IMR-90 (cell line): ENCODE measurements around the gene ZNF467. TPM values are rescaled to one million over a fixed set of nuclear protein-coding genes. Genes with fewer than 3 reads are reported as not detected.

Experiments
- ATAC-seq: fragments of 200-7000 bp; cut with Tn5 transposase; 2 replicates; pipeline ENCODE4 v1.9.1; 2020; ENCODE audit warnings: low read depth, mild to moderate bottlenecking, moderate library complexity
- BruUV-seq: library from RNA; stranded (reverse); fragments of 400-500 nt; replicated peaks from 2 replicates; lab custom pipeline; 2021; lab: Mats Ljungman, UMichigan
- CTCF ChIA-PET: fragments of 300-600 bp; formaldehyde crosslinking; extraction: SDS; loops from one replicate; lab custom pipeline; 2021; ENCODE audit warnings: antibody characterized with exemption; lab: Yijun Ruan, JAX
- POLR2A ChIA-PET: fragments of 300-600 bp; sonication (Branson Sonifier 250); formaldehyde crosslinking; loops from one replicate; lab custom pipeline; 2022; ENCODE audit warnings: antibody characterized with exemption; ENCODE audit not compliant: unreplicated experiment; lab: Charles Lee
- DNase-seq: peaks from one replicate; pipeline ENCODE4 v3.0.0; 2013
- H2AFZ ChIP-seq: replicated peaks from 2 replicates; pipeline ENCODE3; 2013; ENCODE audit warnings: low read length, mild to moderate bottlenecking; ENCODE audit not compliant: poor library complexity
- H2AK5ac ChIP-seq: 2 replicates; pipeline ENCODE4 v1.6.1; 2013; ENCODE audit warnings: low read depth, low read length, inconsistent platforms
- H2AK9ac ChIP-seq: replicated peaks from 2 replicates; pipeline ENCODE3; 2013; ENCODE audit warnings: mild to moderate bottlenecking, low read depth, low read length, moderate library complexity; ENCODE audit not compliant: poor library complexity
- H2BK120ac ChIP-seq: 2 replicates; pipeline ENCODE4 v1.6.1; 2013; ENCODE audit warnings: low read depth, low read length, inconsistent platforms
- H2BK15ac ChIP-seq: 3 replicates; pipeline ENCODE4 v1.6.1; 2013; ENCODE audit warnings: low read depth, low read length, inconsistent platforms
- H2BK20ac ChIP-seq: 2 replicates; pipeline ENCODE4 v1.6.1; 2013; ENCODE audit warnings: low read depth, mild to moderate bottlenecking, inconsistent platforms, low read length, moderate library complexity
- H2BK5ac ChIP-seq: 2 replicates; pipeline ENCODE4 v1.6.1; 2013; ENCODE audit warnings: mild to moderate bottlenecking, low read depth, low read length, inconsistent platforms; ENCODE audit not compliant: poor library complexity, severe bottlenecking
- H3K14ac ChIP-seq: replicated peaks from 2 replicates; pipeline ENCODE4 v1.6.1; 2013; ENCODE audit warnings: low read depth, low read length, inconsistent platforms
- H3K18ac ChIP-seq: 2 replicates; pipeline ENCODE4 v1.6.1; 2013; ENCODE audit warnings: low read depth, low read length, control low read depth
- H3K23ac ChIP-seq: 2 replicates; pipeline ENCODE4 v1.6.1; 2013; ENCODE audit warnings: low read depth, low read length, inconsistent platforms
- H3K27ac ChIP-seq: 2 replicates; pipeline ENCODE4 v1.5.1; 2013; ENCODE audit warnings: mild to moderate bottlenecking, control low read depth, low read length; ENCODE audit not compliant: insufficient read depth
- H3K27me3 ChIP-seq: 2 replicates; pipeline ENCODE4 v1.6.1; 2013; ENCODE audit warnings: low read length; ENCODE audit not compliant: control insufficient read depth, insufficient read depth
- H3K36me3 ChIP-seq: 2 replicates; pipeline ENCODE4 v1.6.1; 2013; ENCODE audit warnings: low read length, mixed read lengths; ENCODE audit not compliant: control insufficient read depth, insufficient read depth
- H3K4ac ChIP-seq: 2 replicates; pipeline ENCODE4 v1.6.1; 2013; ENCODE audit warnings: low read depth, low read length, inconsistent platforms
- H3K4me1 ChIP-seq: 2 replicates; pipeline ENCODE4 v1.6.1; 2013; ENCODE audit warnings: low read length, mixed read lengths; ENCODE audit not compliant: control insufficient read depth, insufficient read depth
- H3K4me2 ChIP-seq: 2 replicates; pipeline ENCODE4 v1.6.1; 2013; ENCODE audit warnings: low read depth, mild to moderate bottlenecking, control low read depth, low read length, moderate library complexity
- H3K4me3 ChIP-seq: 2 replicates; pipeline ENCODE4 v1.5.1; 2013; ENCODE audit warnings: low read depth, mild to moderate bottlenecking, control low read depth, low read length, moderate library complexity; ENCODE audit not compliant: insufficient read depth
- H3K56ac ChIP-seq: 2 replicates; pipeline ENCODE4 v1.6.1; 2013; ENCODE audit warnings: low read length, inconsistent platforms; ENCODE audit not compliant: insufficient read depth; ENCODE audit errors: extremely low read depth
- H3K79me1 ChIP-seq, 2 experiments: 2 replicates each; pipeline ENCODE4 v1.6.1; 2013; ENCODE audit warnings: low read length in 2 of 2, inconsistent platforms in 1 of 2, low read depth in 1 of 2
- H3K9ac ChIP-seq: 2 replicates; pipeline ENCODE4 v1.6.1; 2013; ENCODE audit warnings: low read depth, low read length, control low read depth
- H3K9me1 ChIP-seq: 2 replicates; pipeline ENCODE4 v1.6.1; 2013; ENCODE audit warnings: low read length, inconsistent platforms; ENCODE audit not compliant: insufficient read depth
- H3K9me3 ChIP-seq: 2 replicates; pipeline ENCODE4 v1.6.1; 2013; ENCODE audit warnings: low read length; ENCODE audit not compliant: control insufficient read depth, insufficient read depth
- H4K20me1 ChIP-seq: 2 replicates; pipeline ENCODE4 v1.6.1; 2013; ENCODE audit warnings: low read length, inconsistent platforms; ENCODE audit not compliant: insufficient read depth
- H4K5ac ChIP-seq: 2 replicates; pipeline ENCODE4 v1.6.1; 2013; ENCODE audit warnings: mild to moderate bottlenecking, low read depth, low read length, control low read depth
- H4K8ac ChIP-seq, 2 experiments: 2 replicates each; pipeline ENCODE4 v1.6.1; 2013; ENCODE audit warnings: low read depth in 2 of 2, low read length in 2 of 2, control low read depth in 1 of 2, inconsistent platforms in 1 of 2
- H4K91ac ChIP-seq: 2 replicates; pipeline ENCODE4 v1.6.1; 2013; ENCODE audit warnings: low read depth, low read length, inconsistent platforms; ENCODE audit not compliant: insufficient read depth
- BHLHE40 ChIP-seq: fragments of 150-350 bp; IDR thresholded peaks from 2 replicates; pipeline ENCODE4 v1.6.1; 2016; ENCODE audit warnings: mild to moderate bottlenecking, low read depth, low read length
- CEBPB ChIP-seq: IDR thresholded peaks from 2 replicates; pipeline ENCODE4 v1.6.1; 2012; ENCODE audit warnings: low read depth, low read length, improper control_type of control experiment
- CHD1 ChIP-seq: IDR thresholded peaks from 2 replicates; pipeline ENCODE4 v1.6.1; 2012; ENCODE audit warnings: low read depth, low read length, improper control_type of control experiment
- FOS ChIP-seq: fragments of 150-350 bp; IDR thresholded peaks from 2 replicates; pipeline ENCODE4 v1.6.1; 2016; ENCODE audit warnings: low read depth, low read length
- MAFK ChIP-seq: IDR thresholded peaks from 2 replicates; pipeline ENCODE4 v1.6.1; 2012; ENCODE audit warnings: low read depth, low read length, improper control_type of control experiment
- MAZ ChIP-seq: IDR thresholded peaks from 2 replicates; pipeline ENCODE4 v1.6.1; 2012; ENCODE audit warnings: low read depth, mild to moderate bottlenecking, low read length, improper control_type of control experiment, moderate library complexity, borderline replicate concordance
- MXI1 ChIP-seq: IDR thresholded peaks from 2 replicates; pipeline ENCODE4 v1.6.1; 2012; ENCODE audit warnings: low read depth, mild to moderate bottlenecking, low read length, moderate library complexity, borderline replicate concordance
- NFE2L2 ChIP-seq: fragments of 150-350 bp; IDR thresholded peaks from 2 replicates; pipeline ENCODE4 v1.6.1; 2016; ENCODE audit warnings: low read depth, mild to moderate bottlenecking, low read length
- POLR2A ChIP-seq: IDR thresholded peaks from 2 replicates; pipeline ENCODE4 v1.6.1; 2012; ENCODE audit warnings: mild to moderate bottlenecking, low read depth, low read length
- RAD21 ChIP-seq: IDR thresholded peaks from 2 replicates; pipeline ENCODE4 v1.6.1; 2012; ENCODE audit warnings: low read length, improper control_type of control experiment
- RCOR1 ChIP-seq: IDR thresholded peaks from 2 replicates; pipeline ENCODE4 v1.6.1; 2012; ENCODE audit warnings: mild to moderate bottlenecking, low read length, improper control_type of control experiment; ENCODE audit not compliant: insufficient replicate concordance
- RFX5 ChIP-seq: IDR thresholded peaks from 2 replicates; pipeline ENCODE4 v1.8.0; 2012; ENCODE audit warnings: low read depth, mild to moderate bottlenecking, low read length, moderate library complexity
- SMC3 ChIP-seq: fragments of 150-350 bp; IDR thresholded peaks from 2 replicates; pipeline ENCODE4 v1.6.1; 2016; ENCODE audit warnings: low read depth, mild to moderate bottlenecking, antibody characterized with exemption, low read length, moderate library complexity
- WGBS, 2 experiments: methylation state at CpG; one replicate each; pipeline versions ENCODE4 v1.1.5 to v1.1.7; 2013; ENCODE audit warnings: missing lambda C conversion rate in 2 of 2; ENCODE audit not compliant: insufficient read length in 1 of 2; ENCODE audit errors: extremely low coverage in 2 of 2; 5-methylcytosine and 5-hydroxymethylcytosine counted together
- dilution Hi-C: fragments of 300-500 bp; cut with HindIII; formaldehyde crosslinking; loops from one replicate; pipeline ENCODE4 v1.14.3; 2018; ENCODE audit warnings: low sequenced_read_pairs; ENCODE audit not compliant: unreplicated experiment
- in situ Hi-C: fragments of 300-500 bp; cut with MboI; formaldehyde crosslinking; loops from 3 replicates; pipeline ENCODE4 v1.14.3; 2019; ENCODE audit warnings: low sequenced_read_pairs, inconsistent platforms, mixed read lengths
- intact Hi-C: fragments of 100-400 bp; cut with micrococcal nuclease; formaldehyde crosslinking; loops from 2 replicates; pipeline ENCODE4 v1.10.0; 2022
- polyA plus RNA-seq, 3 experiments: library from polyadenylated mRNA; depleted of rRNA; stranded (reverse); fragments of >200 nt; gene quantifications; 2 replicates each; pipeline ENCODE4 v1.2.3, GENCODE V29; 2012; ENCODE audit warnings: low replicate concordance in 1 of 3
- total RNA-seq: library from RNA; depleted of rRNA; stranded (reverse); fragments of >200 nt; gene quantifications from 2 replicates; pipeline ENCODE4 v1.2.3, GENCODE V29; 2012
- TF ChIP-seq, protein P1 (sequence below): fragments of 150-350 bp; IDR thresholded peaks from 2 replicates; pipeline ENCODE4 v1.6.1; 2017; ENCODE audit warnings: mild to moderate bottlenecking, antibody characterized with exemption, low read length, low read depth
- TF ChIP-seq, protein P2 (sequence below): fragments of 150-350 bp; IDR thresholded peaks from 2 replicates; pipeline ENCODE4 v1.6.1; 2016; ENCODE audit warnings: low read depth, mild to moderate bottlenecking, low read length, moderate library complexity, borderline replicate concordance
- TF ChIP-seq, protein P3 (sequence below): conservative IDR thresholded peaks from 2 replicates; pipeline ENCODE4 v1.5.1; 2012; ENCODE audit warnings: mild to moderate bottlenecking, low read depth, low read length, improper control_type of control experiment

Gene ZNF467
- total and polyA plus RNA-seq, 2 of the 4 experiments (the other 2 are of a cell fraction) = 0.67 TPM; not detected in 1

DNA sequence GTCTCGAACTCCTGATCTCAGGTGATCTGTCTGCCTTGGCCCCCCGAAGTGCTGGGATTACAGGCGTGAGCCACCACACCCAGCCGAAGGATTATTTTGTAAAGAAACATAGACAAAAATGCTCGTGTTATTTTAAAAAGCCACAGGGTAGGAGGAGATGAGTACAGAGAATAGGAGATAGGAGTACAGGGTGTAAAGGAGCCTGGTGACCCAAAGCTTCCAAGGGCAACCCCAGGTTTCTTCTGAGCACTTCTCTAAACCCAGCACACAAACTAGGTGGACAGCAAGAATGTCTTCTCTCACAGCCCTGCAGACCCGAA lies 54.7 kb downstream of the ZNF467 start:
- in situ Hi-C loops (no loop called here), intact Hi-C loops (loop anchor here (5.0 to 10.0 kb wide), 2 partner anchors 54 to 94 kb away; partner anchors contain the start of gene ZNF467), dilution Hi-C loops (no loop called here)
- no peak overlapping the region for H3K18ac ChIP-seq
- BruUV-seq = no TSS peak
- peaks cover 3% of the 10 kb centered on the region; the same call in 1 of the 2 replicates for H3K9me3 ChIP-seq
- no peak for DNase-seq
- peaks cover 9% of the 10 kb centered on the region; the same call in 1 of the 2 replicates for H3K9me1 ChIP-seq
- no peak overlapping the region for H4K91ac ChIP-seq
- no peak overlapping the region for H3K27ac ChIP-seq
- no peak overlapping the region for H4K5ac ChIP-seq
- H3K4me2 ChIP-seq = no peak overlapping the region
- ATAC-seq = no peak
- ChIA-PET CTCF (no interaction called here), POLR2A (no interaction called here)
- no peaks in the 10 kb centered on the region for H3K27me3 ChIP-seq
- H3K4ac ChIP-seq = no peak overlapping the region
- WGBS, 2 experiments = 97% methylated on average over 5 of the region's 6 CpGs; no CpG with 5 or more reads in 1 of the 2 experiments
- no peak overlapping the region for H3K56ac ChIP-seq
- H2BK15ac ChIP-seq = no peak overlapping the region
- H2AFZ ChIP-seq = no peak overlapping the region
- H2BK20ac ChIP-seq = no peak overlapping the region
- peaks cover 12% of the 10 kb centered on the region for H3K4me1 ChIP-seq
- no peak overlapping the region for H3K9ac ChIP-seq
- no peak overlapping the region for H2BK5ac ChIP-seq
- no peak for TF ChIP-seq RCOR1
- TF ChIP-seq SMC3 = no peak
- no peak for TF ChIP-seq POLR2A
- no peak for TF ChIP-seq CEBPB
- TF ChIP-seq NFE2L2 = no peak
- no peak for TF ChIP-seq CHD1
- TF ChIP-seq, protein P1, sequence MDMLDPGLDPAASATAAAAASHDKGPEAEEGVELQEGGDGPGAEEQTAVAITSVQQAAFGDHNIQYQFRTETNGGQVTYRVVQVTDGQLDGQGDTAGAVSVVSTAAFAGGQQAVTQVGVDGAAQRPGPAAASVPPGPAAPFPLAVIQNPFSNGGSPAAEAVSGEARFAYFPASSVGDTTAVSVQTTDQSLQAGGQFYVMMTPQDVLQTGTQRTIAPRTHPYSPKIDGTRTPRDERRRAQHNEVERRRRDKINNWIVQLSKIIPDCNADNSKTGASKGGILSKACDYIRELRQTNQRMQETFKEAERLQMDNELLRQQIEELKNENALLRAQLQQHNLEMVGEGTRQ = no peak
- TF ChIP-seq, protein P2, sequence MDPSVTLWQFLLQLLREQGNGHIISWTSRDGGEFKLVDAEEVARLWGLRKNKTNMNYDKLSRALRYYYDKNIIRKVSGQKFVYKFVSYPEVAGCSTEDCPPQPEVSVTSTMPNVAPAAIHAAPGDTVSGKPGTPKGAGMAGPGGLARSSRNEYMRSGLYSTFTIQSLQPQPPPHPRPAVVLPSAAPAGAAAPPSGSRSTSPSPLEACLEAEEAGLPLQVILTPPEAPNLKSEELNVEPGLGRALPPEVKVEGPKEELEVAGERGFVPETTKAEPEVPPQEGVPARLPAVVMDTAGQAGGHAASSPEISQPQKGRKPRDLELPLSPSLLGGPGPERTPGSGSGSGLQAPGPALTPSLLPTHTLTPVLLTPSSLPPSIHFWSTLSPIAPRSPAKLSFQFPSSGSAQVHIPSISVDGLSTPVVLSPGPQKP = no peak
- no peak for TF ChIP-seq MAZ
- no peak for TF ChIP-seq MAFK
- TF ChIP-seq RAD21 = no peak
- TF ChIP-seq FOS = no peak
- TF ChIP-seq RFX5 = no peak
- no peak for TF ChIP-seq MXI1
- no peak for TF ChIP-seq BHLHE40
- TF ChIP-seq, protein P3, sequence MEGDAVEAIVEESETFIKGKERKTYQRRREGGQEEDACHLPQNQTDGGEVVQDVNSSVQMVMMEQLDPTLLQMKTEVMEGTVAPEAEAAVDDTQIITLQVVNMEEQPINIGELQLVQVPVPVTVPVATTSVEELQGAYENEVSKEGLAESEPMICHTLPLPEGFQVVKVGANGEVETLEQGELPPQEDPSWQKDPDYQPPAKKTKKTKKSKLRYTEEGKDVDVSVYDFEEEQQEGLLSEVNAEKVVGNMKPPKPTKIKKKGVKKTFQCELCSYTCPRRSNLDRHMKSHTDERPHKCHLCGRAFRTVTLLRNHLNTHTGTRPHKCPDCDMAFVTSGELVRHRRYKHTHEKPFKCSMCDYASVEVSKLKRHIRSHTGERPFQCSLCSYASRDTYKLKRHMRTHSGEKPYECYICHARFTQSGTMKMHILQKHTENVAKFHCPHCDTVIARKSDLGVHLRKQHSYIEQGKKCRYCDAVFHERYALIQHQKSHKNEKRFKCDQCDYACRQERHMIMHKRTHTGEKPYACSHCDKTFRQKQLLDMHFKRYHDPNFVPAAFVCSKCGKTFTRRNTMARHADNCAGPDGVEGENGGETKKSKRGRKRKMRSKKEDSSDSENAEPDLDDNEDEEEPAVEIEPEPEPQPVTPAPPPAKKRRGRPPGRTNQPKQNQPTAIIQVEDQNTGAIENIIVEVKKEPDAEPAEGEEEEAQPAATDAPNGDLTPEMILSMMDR = no peak
- H4K20me1 ChIP-seq = no peaks in the 10 kb centered on the region; the same call in 1 of the 2 replicates
- H2AK9ac ChIP-seq = no peak overlapping the region
- H3K36me3 ChIP-seq = peaks cover 30% of the 10 kb centered on the region
- H2AK5ac ChIP-seq = no peak overlapping the region
- peaks cover 12 to 38% of the 10 kb centered on the region in 2 experiments; a peak in 3 of 4 replicates for H3K79me1 ChIP-seq
- no peak overlapping the region for H3K14ac ChIP-seq
- no peak overlapping the region for H4K8ac ChIP-seq
- H3K4me3 ChIP-seq = no peak overlapping the region
- H3K23ac ChIP-seq = no peak overlapping the region
- no peak overlapping the region for H2BK120ac ChIP-seq
